NB4 (cell line): ENCODE data around the gene THSD4.

ENCODE experiments used
- CTCF ChIP-seq: IDR thresholded peaks from one replicate; pipeline ENCODE4 v1.5.1; 2012; ENCODE audit warnings: low read depth, low read length
- MAX ChIP-seq: IDR thresholded peaks from 2 replicates; pipeline ENCODE4 v1.6.1; 2011; ENCODE audit warnings: low read depth, low read length
- MYC ChIP-seq: IDR thresholded peaks from 2 replicates; pipeline ENCODE4 v1.6.1; 2011; ENCODE audit warnings: low read depth, low read length
- POLR2A ChIP-seq: IDR thresholded peaks from 2 replicates; pipeline ENCODE4 v1.6.1; 2011; ENCODE audit warnings: mild to moderate bottlenecking; ENCODE audit not compliant: insufficient read length; ENCODE audit errors: extremely low read depth

- TF ChIP-seq CTCF, result no peak
- no peak for TF ChIP-seq POLR2A
- TF ChIP-seq MAX, result no peak
- no peak for TF ChIP-seq MYC
Measured at GRCh38 chr15:71146580-71146982, 31.3 kb downstream of the THSD4 start.
